HG03139 (cell line): Measurements from ENCODE around the gene PROCA1.
A peak's percentile ranks its signal among the peaks of the same experiment; 100 is the strongest.

Experiments used
- ATAC-seq: cut with Tn5 transposase; IDR thresholded peaks from one replicate; pipeline ENCODE4 v1.9.1; 2021; ENCODE audit not compliant: unreplicated experiment

Gene PROCA1, protein sequence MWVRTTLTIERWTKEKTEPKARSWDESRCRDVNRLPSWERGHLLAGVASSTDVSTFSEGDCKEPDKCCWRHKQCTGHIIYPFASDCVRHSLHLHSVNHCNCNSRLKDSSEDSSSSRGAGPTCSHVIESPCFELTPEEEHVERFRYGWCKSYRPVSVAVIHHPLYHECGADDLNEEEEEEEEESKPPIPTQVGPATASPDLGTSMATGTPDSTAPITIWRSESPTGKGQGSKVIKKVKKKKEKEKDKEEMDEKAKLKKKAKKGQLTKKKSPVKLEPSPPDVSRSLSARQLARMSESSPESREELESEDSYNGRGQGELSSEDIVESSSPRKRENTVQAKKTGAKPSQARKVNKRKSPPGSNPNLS

DNA sequence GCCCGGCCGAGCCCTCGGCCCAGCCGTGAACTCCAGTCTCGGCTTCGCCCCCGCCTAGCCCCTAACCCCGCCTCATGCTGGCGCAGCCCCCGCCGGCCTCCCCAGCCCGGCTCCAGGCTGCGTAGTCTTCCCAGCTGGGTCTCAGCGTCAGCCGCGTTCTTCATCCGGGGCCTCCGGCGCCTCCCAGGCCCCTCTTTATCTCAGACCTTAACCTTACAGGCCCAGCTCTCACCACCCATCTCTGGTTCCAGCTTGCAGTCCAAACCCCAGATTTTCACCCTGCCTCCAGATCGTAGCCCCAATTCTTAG is at the start of gene PROCA1:
TSS of gene PROCA1 (minus strand) at position 166 of the 309 bp plus-strand sequence. CDS start 228 bp downstream, outside the sequence.
- ATAC-seq = peak; percentile 11

DNA sequence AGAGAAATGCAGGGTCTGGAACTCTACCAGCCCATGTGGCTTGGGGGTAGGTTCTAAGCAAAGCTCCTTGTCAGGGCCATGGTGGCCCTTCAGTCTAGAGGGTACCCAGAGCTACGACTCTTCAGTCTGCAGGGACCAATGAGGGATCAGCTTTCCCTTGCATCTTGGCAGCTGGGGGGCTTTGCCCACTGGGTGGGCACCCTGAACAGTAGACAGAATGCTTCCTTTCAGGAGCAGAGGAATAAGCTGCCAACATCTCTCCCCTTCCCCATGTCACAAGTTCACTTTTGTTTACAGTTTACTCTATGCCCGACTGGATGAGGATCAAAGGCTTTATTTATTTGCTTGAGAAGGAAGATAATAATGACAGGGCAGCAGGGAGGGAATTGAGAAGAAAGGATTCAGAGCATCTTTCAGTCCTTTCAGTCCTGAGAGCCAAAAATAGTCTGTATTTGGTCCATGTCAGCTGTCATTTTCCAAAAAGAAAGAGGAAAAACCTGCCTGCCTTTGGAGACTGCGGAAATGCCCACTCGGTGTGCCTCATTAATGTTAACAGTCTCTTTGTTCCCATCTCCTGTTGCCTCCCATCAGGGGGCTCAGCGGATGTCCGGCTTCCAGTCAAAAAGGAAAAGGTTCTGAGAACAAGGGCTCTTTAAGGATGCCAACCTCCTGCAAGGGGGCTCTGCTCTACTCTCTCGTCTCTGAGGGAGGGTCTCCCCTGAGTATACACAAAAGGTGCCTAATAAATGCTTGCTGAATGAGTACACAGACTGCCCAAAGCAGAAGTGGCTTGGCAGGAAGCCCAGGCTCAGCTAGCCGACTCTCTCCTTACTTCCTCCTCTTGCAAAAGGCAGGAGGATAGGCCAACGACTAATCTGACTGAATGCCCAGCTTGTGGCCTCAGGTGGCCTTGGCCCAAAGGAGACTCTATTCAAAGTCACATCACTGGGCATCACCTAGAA is 49.2 kb upstream of the PROCA1 start:
- no peak for ATAC-seq

DNA sequence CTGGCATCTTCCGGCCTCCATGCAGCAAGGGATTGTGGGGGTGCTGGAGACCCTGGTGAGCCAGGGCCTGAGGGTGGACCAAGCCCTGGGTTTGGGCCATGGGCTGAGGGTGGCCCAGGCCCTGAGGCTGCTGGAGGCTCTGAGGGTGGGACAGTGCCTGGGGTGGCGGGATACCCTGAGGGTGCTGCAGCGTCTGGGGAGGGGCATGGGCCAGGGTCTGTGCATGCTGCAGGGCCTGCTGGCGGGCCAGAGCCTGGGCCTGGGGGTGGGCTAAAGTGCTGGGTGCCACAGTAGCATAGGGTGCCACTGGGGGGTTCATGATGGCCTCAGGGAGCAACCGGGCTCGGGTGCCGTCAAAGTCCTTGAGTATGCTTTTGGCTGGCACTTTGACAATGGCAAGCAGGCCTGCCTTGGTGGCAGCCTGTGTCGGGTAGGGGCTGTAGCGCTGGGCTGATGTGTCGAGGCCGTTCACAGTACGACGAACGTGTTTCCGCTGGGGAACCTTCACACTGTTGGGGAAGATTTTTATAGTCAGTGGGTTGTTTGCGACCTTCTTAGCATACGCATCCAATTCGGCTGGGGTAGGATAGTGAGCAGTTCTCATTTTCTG is 47.7 kb upstream of the PROCA1 start:
- no peak for ATAC-seq

DNA sequence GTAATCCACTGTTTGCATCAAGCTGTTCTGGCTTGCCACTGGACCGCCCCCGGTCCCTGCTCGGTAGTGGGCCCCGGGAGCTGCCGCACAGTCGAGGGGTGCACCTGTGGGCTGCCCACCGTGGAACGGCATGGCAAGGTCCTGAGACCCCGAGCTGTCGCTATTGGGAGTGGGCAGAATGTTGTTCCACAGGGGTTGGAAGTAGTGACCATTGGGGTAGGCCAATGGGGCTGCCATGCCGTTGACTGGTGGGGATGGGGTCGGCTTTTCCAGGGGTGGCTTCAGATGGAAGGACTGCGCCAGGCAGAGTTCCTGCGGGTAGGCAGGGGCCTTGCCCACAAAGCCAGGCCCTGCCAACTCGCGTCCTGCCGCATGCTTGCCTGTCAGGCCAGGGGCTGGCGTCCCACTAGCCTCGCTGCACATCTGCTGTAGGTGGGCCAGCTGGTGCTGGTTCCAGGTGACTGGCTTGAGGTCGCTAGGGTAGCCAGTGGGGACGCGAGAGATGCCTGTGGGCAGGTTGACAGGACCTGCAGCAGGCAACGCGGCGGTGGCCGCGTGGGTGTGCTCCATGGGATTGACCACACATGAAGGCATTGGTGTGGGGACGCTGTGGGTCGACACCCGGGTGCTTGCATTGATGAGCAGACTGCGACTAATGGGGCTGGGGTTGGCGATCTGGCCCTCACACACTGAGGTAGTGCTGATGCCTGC is 46.9 kb upstream of the PROCA1 start:
- no peak for ATAC-seq

DNA sequence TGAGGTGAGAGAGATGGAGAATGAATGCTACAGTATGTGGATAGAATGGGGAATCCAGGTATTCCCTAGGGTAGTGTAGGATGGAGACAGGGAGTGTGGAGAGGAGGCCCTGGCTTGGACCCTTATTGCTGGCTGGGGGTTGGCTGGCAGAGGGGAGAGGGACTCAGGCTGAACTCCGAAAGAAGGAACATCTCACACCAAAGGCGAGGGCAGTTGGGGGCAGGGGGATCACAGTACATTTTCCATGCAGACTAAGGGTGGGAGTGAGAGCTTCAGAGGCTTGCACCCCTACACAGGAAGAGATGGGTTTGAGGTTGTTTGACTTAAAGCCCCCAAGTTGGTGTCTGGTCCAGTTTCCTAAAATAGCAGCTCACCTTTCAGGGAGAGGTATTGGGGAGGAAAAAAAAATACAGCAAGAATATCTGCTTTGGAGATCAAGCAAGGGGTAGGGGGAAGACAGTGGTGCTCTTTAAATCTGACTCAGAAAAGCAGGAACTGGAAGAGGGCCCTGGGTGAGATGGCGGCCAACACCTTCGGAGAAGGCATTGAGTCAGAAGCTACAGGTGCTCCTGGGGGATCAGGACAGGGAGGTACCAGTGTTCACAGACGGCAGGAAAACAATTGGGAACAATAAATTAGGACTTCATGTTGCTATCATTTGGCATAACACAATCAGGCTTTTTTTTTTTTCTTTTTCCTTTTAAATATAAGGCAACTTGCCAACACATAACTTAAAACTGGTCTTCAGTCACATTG is 44.5 kb upstream of the PROCA1 start:
- no peak for ATAC-seq

DNA sequence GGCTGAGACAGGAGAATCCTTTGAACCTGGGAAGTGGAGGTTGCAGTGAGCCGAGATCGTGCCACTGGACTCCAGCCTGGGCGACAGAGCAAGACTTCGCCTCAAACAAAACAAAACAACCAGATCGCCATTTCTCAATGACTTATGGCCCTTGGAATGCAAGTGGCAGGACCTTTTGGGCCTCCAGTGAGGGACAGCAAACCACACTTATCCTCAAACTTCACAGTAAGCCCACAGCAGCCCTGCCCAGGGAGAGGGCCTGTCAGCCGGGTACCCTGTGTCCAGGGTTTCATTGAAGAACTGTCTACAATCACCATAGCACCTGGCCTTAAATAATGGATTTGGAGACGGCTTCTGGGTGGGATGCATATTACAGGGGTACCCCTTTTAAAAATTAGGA is 43.8 kb upstream of the PROCA1 start:
- no peak for ATAC-seq

DNA sequence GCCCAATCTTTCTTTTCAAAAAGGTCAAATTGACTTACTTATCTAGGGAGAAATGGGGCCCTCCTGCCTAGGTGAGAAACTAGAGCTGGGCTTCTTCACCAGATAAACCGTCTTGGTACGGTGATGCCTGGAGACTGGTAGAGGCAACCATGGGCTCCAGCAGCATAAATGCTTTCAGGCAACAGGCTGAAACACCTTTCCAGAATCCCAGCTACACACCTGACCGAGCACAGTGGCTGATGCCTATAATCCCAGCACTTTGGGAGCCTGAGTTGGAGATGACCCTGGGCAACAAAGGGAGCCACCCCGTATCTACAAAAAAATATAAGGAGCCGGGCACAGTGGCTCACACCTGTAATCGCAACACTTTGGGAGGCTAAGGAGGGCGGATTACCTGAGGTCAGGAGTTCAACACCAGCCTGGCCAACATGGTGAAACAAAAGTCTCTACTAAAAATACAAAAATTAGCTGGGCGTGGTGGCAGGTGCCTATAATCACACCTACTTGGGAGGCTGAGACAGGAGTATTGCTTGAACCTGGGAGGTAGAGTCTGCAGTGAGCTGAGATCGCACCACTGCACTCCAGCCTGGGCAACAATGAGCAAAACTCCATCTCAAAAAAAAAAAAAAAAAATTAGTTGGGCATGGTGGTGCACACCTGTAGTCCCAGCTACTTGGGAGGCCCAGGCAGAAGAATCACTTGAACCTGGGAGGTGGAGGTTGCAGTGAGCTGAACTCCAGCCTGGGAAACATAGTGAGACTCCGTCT is 40.1 kb upstream of the PROCA1 start:
- ATAC-seq = no peak

DNA sequence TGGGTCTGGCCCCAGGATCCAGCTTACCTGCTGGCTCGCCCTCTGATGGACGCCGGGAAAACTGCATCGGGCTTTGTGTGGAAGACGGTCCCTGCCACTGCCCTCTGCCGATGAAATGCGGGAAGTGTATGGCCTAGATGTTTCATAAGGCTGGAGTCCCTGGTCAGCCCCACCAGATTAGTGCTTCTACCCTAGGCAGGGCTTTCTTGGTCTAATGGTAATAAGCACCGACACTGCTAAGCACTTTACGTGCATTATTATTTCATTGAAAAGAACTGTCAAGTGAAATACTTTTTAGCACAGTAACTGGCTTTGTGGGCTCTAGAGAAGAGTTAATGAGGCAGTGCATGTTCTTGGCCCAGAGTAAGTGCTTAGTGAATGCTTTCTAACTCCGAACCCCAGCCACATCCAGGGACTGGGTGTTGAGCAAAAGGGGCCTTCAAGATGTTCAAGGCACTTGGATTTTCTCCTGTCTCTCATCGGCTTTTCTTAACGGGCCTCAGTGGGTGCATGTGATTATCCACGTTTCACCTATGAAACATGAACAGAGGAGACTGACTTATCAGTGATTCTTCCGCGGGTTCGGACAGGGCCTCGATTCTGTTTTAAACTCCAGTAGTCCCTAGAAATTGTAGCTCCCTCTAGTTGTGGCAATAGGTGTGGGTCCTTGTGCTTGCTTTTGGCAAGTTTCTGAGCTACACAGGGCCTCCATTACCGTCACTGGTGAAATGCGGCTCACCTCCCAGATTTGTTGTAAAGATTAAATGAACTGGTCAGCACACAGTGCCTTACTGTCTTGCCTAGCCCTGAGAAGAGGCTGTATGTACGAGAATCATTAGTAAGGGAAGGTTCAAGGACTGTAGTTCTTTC is 38.7 kb upstream of the PROCA1 start:
- ATAC-seq = peak; percentile 55

DNA sequence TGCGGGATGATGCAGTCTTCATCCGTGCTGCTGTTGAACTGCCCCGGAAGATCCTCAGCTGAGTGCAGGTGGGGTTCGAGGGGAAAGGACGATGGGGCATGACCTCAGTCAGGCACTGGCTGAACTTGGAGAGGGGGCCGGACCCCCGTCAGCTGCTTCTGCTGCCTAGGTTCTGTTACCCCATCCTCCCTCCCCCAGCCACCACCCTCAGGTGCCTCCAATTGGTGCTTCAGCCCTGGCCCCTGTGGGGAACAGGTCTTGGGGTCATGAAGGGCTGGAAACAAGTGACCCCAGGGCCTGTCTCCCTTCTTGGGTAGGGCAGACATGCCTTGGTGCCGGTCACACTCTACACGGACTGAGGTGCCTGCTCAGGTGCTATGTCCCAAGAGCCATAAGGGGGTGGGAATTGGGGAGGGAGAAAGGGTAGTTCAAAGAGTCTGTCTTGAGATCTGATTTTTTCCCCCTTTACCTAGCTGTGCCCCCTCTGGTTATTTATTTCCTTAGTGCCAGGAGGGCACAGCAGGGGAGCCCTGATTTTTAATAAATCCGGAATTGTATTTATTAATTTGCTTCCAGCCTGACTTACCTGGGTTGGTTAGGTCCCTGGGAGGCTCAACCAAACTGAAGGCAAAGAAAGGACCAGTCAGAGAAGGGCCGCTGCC is 38.0 kb upstream of the PROCA1 start:
- no peak for ATAC-seq

DNA sequence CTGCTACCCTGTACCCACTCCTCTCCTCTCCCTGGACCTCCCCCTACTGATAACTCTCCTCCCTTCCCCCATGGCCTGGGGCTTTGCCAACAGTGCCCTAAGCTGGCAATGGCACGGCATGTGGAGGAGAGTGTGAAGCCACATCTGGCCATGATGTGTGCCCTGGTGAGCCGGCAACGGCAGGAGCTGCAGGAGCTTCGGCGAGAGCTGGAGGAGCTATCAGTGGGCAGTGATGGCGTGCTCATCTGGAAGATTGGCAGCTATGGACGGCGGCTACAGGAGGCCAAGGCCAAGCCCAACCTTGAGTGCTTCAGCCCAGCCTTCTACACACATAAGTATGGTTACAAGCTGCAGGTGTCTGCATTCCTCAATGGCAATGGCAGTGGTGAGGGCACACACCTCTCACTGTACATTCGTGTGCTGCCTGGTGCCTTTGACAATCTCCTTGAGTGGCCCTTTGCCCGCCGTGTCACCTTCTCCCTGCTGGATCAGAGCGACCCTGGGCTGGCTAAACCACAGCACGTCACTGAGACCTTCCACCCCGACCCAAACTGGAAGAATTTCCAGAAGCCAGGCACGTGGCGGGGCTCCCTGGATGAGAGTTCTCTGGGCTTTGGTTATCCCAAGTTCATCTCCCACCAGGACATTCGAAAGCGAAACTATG is 37.3 kb upstream of the PROCA1 start:
- ATAC-seq = no peak

DNA sequence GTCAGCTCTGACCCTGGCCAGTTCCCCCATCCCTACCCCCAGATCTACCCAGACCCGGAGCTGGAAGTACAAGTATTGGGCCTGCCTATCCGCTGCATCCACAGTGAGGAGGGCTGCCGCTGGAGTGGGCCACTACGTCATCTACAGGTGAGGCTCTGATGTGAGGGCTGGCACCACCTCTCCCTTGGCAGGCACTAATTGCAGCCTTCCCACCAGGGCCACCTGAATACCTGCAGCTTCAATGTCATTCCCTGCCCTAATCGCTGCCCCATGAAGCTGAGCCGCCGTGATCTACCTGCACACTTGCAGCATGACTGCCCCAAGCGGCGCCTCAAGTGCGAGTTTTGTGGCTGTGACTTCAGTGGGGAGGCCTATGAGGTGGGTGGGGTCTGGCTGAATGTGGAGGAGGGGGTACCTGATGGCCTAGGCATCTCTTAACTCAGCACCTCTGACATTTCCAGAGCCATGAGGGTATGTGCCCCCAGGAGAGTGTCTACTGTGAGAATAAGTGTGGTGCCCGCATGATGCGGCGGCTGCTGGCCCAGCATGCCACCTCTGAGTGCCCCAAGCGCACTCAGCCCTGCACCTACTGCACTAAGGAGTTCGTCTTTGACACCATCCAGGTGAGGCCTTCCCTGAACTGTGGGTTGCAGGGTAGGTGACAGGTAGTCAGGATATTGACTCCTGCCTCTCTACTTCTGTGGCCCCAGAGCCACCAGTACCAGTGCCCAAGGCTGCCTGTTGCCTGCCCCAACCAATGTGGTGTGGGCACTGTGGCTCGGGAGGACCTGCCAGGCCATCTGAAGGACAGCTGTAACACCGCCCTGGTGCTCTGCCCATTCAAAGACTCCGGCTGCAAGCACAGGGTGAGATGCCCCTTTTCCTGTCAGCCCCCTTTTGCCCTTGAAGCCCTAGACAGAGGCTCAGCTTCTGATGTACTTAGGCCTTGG is 36.4 kb upstream of the PROCA1 start:
- ATAC-seq = no peak

DNA sequence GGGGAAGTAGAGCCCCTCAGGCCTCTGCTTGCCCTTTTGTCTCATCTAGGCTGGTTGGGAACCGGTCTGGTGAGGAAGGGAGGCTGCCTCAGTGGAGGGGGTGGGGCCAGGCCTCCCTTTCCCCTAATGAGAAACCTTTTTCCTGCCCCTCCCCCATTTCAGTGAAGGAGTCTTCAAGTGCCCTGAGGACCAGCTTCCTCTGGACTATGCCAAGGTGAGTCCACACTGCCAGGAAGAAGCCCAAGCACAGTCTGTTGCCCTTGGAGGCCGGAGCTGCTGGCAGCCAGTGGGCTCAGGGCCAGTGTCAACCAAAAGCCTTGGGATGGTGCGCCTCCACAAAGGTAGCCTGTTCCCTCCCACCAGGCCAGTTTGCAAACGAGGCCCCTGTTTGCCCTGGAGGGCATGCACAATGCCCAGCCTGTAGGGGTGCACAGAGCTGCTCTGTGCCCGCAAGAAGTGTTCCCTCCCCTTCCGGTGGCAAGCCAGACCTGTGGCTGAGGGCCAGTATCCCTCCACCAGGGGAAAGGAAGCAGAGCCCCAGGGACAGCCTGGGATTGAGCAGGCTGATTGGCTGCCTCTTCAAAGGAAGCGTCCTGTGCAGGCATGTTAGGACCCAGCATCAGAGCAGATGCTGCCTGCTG is 35.5 kb upstream of the PROCA1 start:
- ATAC-seq = no peak

DNA sequence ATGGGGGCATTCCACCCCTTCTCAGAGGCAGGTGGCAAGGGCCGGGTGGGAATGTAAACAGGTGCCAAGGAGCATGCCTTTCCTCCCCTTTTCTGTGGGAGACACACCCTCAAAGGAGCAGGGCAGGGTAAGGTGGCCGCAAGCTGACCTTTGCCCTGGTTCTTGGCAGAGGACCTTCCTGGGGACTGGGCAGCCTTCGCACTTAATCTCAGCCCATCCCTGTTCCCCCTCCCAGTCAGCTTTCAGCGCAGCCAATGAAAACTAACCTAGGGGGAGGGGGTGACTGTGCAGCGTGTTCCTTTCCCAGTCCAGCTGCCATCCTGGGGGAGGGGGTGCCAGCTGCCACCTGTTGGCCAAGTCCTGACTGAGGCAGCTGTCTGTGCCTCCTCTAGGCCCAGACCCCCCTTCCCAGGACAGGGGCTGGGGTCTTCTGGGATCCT is 34.9 kb upstream of the PROCA1 start:
- ATAC-seq = no peak

DNA sequence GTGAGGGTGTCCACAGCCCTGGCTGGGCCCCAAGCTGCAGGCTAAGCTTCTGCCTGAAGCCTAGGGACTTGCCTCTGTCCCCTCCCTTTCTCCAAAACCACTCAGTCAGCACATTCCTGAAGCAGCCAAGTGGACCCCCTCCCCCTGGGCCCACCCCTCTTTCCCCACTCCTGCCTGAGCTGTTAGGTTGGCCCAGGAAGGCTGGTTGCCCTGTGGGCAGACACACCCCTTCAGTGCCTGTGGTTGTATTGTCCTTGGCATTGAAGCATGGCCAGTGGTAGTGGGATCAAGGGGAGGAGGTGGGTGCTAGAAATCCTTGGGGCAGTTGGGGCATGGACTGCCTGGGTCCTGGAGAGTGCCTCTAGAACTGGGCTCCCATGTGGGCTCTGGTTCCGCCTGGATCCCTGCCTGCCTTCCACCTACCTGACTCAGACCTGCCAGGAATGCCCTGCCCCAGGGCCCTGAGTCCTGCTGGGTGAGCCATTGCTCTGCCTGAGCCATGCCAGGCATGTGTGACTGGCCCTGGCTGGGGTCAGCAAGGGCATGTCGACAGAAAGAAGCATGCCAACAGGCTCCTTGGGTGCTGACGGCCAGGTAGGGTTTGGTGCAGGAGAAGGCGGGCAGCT is 34.2 kb upstream of the PROCA1 start:
- ATAC-seq = no peak

DNA sequence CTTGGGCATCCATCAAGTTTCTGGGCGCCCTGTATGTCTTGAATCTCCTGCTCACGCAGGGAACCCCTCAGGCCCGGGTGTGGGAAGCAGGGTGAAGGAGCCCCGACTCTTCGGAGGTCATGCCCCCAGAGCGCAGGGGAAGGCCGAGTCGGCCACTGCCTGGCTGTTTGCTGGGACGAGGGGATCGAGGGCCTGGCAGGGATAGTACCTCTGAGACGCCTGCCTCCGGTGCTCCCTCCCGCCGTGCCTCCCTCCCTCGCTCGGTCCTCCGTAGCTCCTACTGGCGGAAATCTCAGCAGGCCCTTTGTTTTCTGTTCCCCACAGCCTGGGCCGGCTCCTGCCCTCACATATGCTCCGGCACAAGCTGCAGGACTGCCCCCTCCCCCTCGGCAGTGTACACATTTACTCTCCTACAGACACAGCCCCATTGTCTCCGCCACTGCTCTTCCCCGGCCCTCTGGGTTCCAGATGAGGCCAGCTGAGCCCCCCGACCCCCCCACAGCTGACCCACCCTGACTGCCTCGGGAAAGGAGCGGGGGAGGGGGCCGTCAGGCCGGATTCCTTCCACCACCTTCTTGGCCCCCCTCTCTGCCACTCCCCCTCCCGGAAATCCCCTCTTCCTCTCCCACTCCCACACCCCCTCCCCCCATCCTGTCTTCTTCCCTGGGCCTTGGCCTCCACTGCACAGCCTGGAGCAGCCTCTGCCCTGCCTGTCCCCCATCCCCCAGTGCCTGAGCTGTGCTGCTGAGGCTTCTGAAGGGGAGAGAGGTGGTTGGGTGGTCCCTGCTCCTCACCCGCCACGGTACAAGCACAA is 33.5 kb upstream of the PROCA1 start:
- no peak for ATAC-seq
